Erythroblast (primary cell): ENCODE data around the gene CDH2.
"Not testable (repeated sequence)": the region's sequence is repeated elsewhere in the genome, so short reads cannot be mapped to it uniquely, and the experiment has no call there.

Experiments
- DNase-seq, 2 experiments: peaks; one replicate each; lab custom pipeline; 2025; lab: John Stamatoyannopoulos, UW
- GATA1 ChIP-seq: IDR thresholded peaks from 2 replicates; pipeline ENCODE4 v1.6.1; 2011; ENCODE audit warnings: low read depth, mild to moderate bottlenecking, control low read depth, low read length, moderate library complexity
- POLR2A ChIP-seq: IDR thresholded peaks from 2 replicates; pipeline ENCODE4 v1.6.1; 2011; ENCODE audit warnings: mild to moderate bottlenecking, low read length

The CDH2 gene

DNA sequence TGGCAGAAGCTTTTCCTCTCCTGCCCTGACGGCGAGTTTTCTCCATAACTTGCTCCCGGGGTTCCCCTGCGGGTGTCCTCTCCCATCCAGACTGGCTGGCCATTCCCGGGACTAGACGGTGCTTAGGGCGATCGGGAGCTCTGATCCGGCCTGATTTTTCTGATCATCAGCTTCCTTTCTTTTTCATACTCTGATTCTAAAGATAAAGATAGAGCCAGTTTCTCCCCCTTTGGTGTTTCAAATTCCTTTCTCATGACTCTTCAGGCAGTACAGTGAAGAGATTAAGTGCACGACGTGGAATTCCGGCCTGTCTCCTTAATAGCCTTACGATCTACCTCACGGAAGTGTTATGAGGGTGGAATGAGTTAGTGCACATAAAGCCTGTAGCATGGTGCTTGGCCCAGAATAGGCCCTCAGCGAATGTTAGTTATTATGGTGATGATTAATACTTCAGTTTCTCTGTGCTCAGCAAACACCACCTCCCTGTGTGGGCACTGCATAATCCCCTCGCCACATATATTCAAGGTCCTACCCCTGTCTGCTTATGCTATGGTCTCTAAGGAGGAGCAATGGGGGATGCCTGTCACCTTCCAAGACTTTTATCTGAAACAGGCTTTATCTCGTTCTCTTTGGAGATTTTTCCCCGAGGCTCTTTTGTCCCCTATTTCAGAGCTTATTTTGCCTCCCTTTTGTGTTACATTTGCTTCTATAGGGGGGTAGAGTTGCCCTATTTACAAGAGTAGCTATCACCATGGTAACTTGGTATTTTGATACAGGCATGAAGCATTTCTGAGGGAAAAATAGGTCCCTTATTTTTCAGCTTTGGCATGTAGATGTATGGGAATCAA is 254.8 kb downstream of the CDH2 start:
- no peak for DNase-seq

DNA sequence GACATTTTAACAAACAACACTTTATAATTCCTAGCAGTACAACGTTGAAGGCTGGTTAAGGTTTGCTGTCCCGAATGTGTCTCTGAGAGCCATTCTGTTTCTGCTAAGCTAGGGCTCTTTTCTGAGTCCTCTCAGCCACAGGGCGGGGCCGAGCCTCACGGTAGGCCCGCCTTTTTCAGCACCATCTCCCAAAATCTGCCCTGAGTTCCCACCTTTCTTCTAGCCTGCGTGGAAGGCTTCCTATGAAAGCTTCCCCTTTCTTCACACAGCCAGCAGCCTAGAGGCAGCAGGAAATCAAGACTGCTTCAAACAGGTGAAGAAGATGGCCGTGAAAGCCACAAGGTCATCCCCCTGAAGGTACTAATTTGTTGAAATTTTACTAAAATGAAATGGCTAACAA is 255.5 kb downstream of the CDH2 start:
- no peak for DNase-seq
- TF ChIP-seq POLR2A (no peak), GATA1 (no peak)

More for the DNA sequence above, 254.8 kb downstream of the CDH2 start:
- TF ChIP-seq GATA1 (no peak), POLR2A (no peak)

GRCh38 chr18:27920836-27921235 is 256.1 kb downstream of the CDH2 start:
- no peak for TF ChIP-seq POLR2A
- TF ChIP-seq GATA1: no peak
- no peak for DNase-seq

DNA sequence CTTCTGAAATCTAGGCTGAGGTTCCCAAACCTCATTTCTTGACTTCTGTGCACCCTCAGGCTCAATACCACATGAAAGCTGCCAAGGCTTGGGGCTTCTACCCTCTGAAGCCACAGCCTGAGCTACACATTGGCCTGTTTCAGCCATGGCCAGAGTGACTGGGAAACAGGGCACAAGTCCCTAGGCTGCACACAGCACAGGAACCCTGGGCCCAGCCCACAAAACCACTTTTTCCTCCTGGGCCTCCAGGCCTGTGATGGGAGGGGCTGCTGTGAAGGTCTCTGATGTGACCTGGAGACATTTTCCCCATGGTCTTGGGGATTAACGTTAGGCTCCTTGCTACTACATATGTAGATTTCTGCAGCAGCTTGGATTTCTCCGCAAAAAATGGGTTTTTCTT is 270.7 kb downstream of the CDH2 start:
- DNase-seq: not testable (repeated sequence)

- TF ChIP-seq GATA1 (no peak), POLR2A (no peak)
- DNase-seq: no peak
Measured at GRCh38 chr18:27903906-27904305, 273.0 kb downstream of the CDH2 start.

- no peak for DNase-seq
- TF ChIP-seq POLR2A: no peak
- TF ChIP-seq GATA1: no peak
Measured at GRCh38 chr18:27901424-27902226, 275.3 kb downstream of the CDH2 start.
